ENCODE data around the gene CXorf65.

The CXorf65 gene

DNA sequence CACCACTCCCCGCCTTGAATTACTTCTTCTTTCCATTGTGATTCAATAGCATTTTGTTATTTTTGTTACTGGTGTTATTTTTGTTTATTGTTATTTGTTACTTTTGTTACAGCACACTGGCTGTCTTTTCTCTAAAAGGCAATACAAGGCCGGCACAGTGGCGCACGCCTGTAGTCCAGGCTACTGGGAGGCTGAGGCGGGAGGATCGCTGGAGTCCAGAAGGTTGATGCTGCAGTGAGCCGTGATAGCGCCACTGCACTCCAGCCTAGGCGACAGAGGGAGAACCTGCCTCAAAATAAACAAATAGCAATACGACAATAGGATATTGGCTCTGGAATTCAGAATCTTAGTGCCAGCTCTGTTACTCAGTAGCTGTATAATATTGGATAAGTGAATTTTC is 10.8 kb upstream of the CXorf65 start:
- Mint-ChIP-seq H3K4me1 (peaks cover 39% of the 10 kb centered on the region), H3K27me3 (no peaks in the 10 kb centered on the region), H3K36me3 (no peaks in the 10 kb centered on the region), H3K27ac (peak overlapping the region; percentile 76), H3K9me3 (no peaks in the 10 kb centered on the region), H3K4me3 (peak overlapping the region; percentile 33)

DNA sequence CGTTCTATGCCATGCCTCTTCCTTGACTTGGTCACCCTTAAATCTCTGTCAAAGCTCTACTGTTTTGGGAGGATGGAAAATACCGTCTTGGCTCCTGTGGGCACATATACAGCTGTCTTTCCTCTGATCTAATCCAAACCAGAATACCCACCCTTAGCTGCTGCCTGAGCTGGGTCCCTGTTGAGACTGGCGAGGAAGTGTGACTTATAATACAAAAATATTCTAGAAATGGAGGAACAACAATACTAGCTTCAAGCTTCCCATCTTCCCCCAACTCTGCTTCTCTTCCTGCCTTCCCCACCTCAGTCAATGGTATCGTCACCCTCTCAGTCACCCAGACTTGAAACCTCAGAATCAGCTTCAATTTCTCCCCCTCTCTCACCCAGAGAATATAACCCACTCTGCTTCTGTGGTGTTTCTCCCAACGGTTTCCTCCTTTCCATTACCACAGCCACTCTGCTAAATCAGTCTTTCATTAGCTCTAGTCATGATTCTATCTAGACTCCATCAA is 5.4 kb upstream of the CXorf65 start:
- peaks cover 17% of the 10 kb centered on the region for H3K36me3 Mint-ChIP-seq
- peak overlapping the region; percentile 96 for H3K27ac Mint-ChIP-seq
- no peaks in the 10 kb centered on the region for H3K27me3 Mint-ChIP-seq
- peaks cover 31% of the 10 kb centered on the region for H3K4me1 Mint-ChIP-seq
- peak overlapping the region; percentile 100 for H3K4me3 Mint-ChIP-seq
- H3K9me3 Mint-ChIP-seq: no peaks in the 10 kb centered on the region

DNA sequence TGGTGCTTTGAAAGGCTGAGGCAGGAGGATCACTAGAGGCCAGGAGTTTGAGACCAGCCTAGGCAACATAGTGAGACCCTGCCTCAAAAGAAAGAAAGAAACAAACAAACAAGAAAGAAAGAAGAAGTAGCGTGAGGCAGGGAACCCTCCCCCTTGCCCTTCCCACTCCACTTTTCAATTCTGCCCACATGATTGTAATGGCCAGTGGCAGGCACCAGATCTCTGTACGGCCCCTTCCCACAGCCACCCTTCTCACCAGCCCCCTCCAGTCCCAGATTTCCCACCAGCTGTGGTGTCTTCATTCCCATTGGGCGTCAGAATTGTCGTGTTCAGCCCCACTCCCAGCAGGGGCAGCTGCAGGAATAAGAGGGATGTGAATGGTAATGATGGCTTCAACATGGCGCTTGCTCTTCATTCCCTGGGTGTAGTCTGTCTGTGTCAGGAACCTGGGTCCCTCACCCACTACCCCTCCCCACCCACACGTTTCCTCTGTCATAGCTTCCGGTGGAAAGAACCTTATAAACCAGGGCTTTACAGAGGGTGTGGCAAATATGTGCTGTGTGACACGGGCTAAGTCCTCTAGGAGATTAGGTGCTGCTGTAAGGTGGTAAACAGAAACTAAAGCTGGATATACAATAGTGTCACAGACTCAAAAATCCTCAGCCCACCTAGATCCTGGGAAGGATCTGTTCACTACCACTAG is 4.8 kb upstream of the CXorf65 start, which contains the start of gene IL2RG:
Gene IL2RG (minus strand): TSS at position 437 of the 703 bp plus-strand sequence. CDS start 38 bp downstream, at position 399.
- H3K27ac Mint-ChIP-seq: peak within 1 kb of the TSS; percentile 96
- H3K4me3 Mint-ChIP-seq: peak within 1 kb of the TSS; percentile 100
- H3K36me3 Mint-ChIP-seq: peaks cover 21% of the 10 kb centered on the region
- no peaks in the 10 kb centered on the region for H3K27me3 Mint-ChIP-seq
- H3K4me1 Mint-ChIP-seq: peaks cover 35% of the 10 kb centered on the region
- no peaks in the 10 kb centered on the region for H3K9me3 Mint-ChIP-seq

GRCh38 chrX:71109051-71109450 is 2.5 kb upstream of the CXorf65 start:
- H3K27ac Mint-ChIP-seq: peak overlapping the region; percentile 72
- no peaks in the 10 kb centered on the region for H3K9me3 Mint-ChIP-seq
- H3K27me3 Mint-ChIP-seq: no peaks in the 10 kb centered on the region
- H3K4me1 Mint-ChIP-seq: peaks cover 48% of the 10 kb centered on the region
- H3K4me3 Mint-ChIP-seq: peak overlapping the region; percentile 100
- H3K36me3 Mint-ChIP-seq: peaks cover 26% of the 10 kb centered on the region

DNA sequence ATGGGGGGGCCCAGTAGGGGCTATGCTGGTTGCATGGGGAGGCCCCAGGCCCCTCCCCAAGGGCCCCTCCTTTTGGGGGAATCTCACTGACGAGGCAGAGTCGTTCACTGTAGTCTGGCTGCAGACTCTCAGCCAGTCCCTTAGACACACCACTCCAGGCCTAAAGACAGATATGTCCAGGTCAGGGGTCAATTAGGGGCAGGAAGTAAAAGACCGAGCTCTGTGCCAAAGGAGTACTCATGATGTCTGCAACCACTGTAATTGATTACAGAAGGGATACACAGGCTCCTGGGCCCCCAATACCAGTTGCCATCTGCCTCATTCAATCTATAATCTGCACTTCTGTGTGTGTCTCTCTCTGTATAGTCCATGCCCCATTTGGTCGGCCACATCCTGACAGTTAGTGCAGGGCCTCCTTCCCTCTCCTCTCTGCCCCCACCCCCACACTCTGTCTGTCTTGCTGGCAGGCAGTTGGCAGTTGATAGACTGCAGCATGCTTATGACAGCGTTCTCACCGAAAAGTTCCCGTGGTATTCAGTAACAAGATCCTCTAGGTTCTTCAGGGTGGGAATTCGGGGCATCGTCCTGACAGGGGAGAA is 1.3 kb upstream of the CXorf65 start:
- Mint-ChIP-seq H3K4me1 (peaks cover 56% of the 10 kb centered on the region), H3K27me3 (no peaks in the 10 kb centered on the region), H3K9me3 (no peaks in the 10 kb centered on the region), H3K36me3 (peaks cover 26% of the 10 kb centered on the region), H3K4me3 (peak overlapping the region; percentile 100), H3K27ac (peak overlapping the region; percentile 89)

DNA sequence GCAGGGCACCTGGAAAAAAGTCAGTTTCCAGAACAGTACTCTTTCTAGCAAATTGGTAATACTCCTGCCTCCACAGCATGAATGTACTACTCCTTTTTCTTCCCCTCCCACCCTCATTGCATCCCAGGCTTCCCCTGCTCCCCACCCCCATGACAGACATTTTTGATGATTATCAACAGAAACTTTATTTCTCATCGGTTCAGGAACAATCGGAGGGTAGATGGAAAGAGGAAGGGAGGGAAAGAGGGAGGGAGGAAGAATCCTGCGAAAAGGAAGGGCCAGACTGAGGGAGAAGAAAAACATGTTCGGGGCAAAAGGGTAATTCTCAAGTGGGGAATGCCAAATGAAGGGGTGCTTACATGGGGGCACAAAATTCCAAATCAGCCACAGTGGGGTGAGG is 705 bp upstream of the CXorf65 start:
- Mint-ChIP-seq H3K27me3 (no peaks in the 10 kb centered on the region), H3K4me3 (peak overlapping the region; percentile 100), H3K4me1 (peaks cover 56% of the 10 kb centered on the region), H3K9me3 (no peaks in the 10 kb centered on the region), H3K36me3 (peaks cover 26% of the 10 kb centered on the region), H3K27ac (peak overlapping the region; percentile 62)

DNA sequence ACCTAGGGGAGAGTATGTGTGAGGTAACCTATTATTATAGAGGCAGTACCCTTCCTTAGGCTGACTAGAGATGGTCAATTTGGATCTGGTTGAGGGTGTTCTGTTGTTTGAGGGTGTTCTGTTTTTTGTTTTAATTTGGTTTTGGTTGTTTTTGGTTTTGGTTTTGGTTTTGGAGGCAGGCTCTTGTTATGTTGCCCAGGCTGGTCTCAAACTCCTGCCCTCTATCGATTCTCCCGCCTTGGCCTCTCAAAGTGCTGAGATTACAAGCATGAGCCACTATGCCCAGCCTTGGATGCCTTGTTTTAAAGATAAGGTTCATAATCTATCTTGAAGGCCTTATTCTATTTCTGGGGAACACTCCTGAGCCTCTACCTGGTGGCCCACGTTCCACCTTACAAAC is 912 bp downstream of the CXorf65 start:
- peaks cover 23% of the 10 kb centered on the region for H3K36me3 Mint-ChIP-seq
- H3K4me1 Mint-ChIP-seq: peaks cover 69% of the 10 kb centered on the region
- no peaks in the 10 kb centered on the region for H3K9me3 Mint-ChIP-seq
- H3K4me3 Mint-ChIP-seq: peak overlapping the region; percentile 86
- peak overlapping the region; percentile 96 for H3K27ac Mint-ChIP-seq
- H3K27me3 Mint-ChIP-seq: no peaks in the 10 kb centered on the region

DNA sequence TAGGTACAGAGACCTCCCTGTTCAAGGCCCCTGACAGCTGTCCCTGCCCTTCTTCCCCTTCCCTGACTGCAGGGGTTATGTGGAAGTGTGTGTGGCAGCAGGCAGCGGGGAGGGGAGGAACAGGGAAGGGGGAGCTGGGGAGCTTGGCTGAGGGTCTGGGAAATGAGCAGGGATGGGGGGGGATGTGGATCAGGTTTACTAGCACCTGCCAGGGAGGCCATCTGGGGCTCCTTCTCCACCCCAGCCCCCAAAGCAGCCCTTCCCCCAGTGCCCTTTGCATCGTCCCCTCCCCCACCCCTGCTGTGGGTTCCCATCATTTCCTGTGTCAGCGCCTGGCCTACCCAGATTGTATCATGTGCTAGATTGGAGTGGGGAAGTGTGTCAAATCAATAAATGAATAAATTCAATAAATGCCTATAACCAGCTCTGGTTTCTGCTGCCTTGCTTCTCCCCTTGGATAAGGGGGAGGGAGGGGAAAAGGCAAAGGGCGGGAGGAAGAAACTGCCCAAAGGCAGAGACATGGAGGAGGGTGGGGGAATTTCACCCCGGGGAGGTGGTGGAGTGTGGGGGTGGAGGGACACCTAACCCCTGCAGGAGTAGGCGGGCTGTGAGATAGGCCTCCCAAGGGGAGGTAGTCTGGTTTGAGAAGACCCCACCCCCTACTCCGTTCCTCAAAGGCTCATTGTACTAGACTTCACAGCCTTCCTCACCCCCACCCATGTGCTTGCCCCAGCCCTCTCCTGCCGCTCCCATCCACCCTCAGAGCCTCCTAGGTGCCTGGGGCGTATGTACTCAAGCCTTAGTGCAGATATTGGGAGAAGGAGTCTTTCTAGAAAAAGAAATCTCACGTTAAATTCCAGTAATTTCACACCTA is 3.2 kb downstream of the CXorf65 start:
- peak overlapping the region; percentile 79 for H3K4me3 Mint-ChIP-seq
- H3K36me3 Mint-ChIP-seq: peaks cover 10% of the 10 kb centered on the region
- H3K27me3 Mint-ChIP-seq: no peaks in the 10 kb centered on the region
- H3K27ac Mint-ChIP-seq: peak overlapping the region; percentile 90
- no peaks in the 10 kb centered on the region for H3K9me3 Mint-ChIP-seq
- peaks cover 83% of the 10 kb centered on the region for H3K4me1 Mint-ChIP-seq

DNA sequence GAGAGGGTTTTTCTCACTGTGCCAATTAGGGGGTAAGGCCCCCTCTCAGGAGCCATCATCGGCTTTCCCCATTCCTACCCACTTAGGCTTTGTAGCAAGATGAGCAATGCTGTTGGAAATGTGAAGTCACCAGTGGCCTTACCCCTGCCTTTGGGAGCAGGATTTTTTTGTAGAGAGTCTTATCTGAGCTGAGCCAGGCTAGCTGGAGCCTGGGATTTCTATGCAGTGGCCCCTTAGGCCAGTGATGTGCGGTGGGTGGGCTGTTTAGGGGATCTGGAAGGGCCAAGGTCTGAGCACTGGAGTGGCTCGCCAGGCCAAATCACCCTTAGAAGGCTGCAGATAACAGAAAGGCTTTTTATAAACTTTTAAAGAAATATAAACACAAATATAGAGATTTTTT is 4.2 kb downstream of the CXorf65 start:
- Mint-ChIP-seq H3K36me3 (peaks cover 8% of the 10 kb centered on the region), H3K27ac (peak overlapping the region; percentile 79), H3K9me3 (no peaks in the 10 kb centered on the region), H3K4me3 (no peak overlapping the region), H3K4me1 (peaks cover 85% of the 10 kb centered on the region), H3K27me3 (no peaks in the 10 kb centered on the region)

GRCh38 chrX:71100581-71101505 is 5.7 kb downstream of the CXorf65 start:
- H3K36me3 Mint-ChIP-seq: peaks cover 2% of the 10 kb centered on the region
- H3K4me1 Mint-ChIP-seq: peaks cover 78% of the 10 kb centered on the region
- peak overlapping the region; percentile 42 for H3K4me3 Mint-ChIP-seq
- H3K27me3 Mint-ChIP-seq: no peaks in the 10 kb centered on the region
- H3K9me3 Mint-ChIP-seq: no peaks in the 10 kb centered on the region
- H3K27ac Mint-ChIP-seq: no peak overlapping the region

GRCh38 chrX:71099736-71100135 is 6.8 kb downstream of the CXorf65 start:
- no peak overlapping the region for H3K4me3 Mint-ChIP-seq
- peaks cover 76% of the 10 kb centered on the region for H3K4me1 Mint-ChIP-seq
- H3K9me3 Mint-ChIP-seq: no peaks in the 10 kb centered on the region
- H3K27ac Mint-ChIP-seq: no peak overlapping the region
- no peaks in the 10 kb centered on the region for H3K27me3 Mint-ChIP-seq
- H3K36me3 Mint-ChIP-seq: no peaks in the 10 kb centered on the region

DNA sequence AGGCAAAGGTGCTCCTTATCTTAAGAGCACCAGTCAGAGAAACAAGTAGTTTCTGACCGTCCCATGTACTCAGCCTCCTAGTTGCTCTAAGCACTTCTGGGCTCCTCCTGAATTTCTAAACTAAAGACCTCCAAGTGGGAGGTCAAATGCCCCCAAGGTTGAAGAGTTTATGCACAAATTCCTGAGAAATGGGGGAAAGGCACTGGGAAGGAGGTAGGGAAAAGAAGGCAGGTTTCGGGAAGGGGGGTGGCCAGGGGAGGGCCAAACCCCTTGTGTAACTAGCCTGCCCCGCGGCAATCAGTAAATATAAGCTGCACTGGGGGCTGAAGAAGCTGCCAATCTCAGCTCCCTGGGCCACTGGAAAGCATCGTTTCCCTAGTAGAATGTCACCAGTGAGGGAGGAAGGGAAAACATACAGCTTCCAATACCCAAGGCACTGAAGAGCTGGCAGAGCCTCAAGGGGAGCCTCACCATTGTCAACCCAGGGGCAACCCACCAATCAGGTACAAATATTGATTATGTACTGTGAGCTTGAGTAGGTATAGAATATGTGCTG is 7.5 kb downstream of the CXorf65 start:
- H3K27ac Mint-ChIP-seq: no peak overlapping the region
- peaks cover 69% of the 10 kb centered on the region for H3K4me1 Mint-ChIP-seq
- H3K9me3 Mint-ChIP-seq: no peaks in the 10 kb centered on the region
- H3K36me3 Mint-ChIP-seq: no peaks in the 10 kb centered on the region
- no peak overlapping the region for H3K4me3 Mint-ChIP-seq
- H3K27me3 Mint-ChIP-seq: no peaks in the 10 kb centered on the region

GRCh38 chrX:71098302-71098701 is 8.2 kb downstream of the CXorf65 start:
- no peaks in the 10 kb centered on the region for H3K36me3 Mint-ChIP-seq
- peak overlapping the region; percentile 65 for H3K27ac Mint-ChIP-seq
- H3K9me3 Mint-ChIP-seq: no peaks in the 10 kb centered on the region
- H3K27me3 Mint-ChIP-seq: no peaks in the 10 kb centered on the region
- peak overlapping the region; percentile 36 for H3K4me3 Mint-ChIP-seq
- peaks cover 62% of the 10 kb centered on the region for H3K4me1 Mint-ChIP-seq

DNA sequence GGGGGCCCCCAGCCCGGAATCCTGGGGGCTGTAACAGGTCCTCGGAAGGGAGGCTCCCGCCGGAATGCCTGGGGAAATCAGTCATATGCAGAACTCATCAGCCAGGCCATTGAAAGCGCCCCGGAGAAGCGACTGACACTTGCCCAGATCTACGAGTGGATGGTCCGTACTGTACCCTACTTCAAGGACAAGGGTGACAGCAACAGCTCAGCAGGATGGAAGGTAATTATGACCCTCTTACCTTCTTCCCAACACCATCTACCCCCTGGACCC is 9.8 kb downstream of the CXorf65 start:
- H3K27ac Mint-ChIP-seq: no peak overlapping the region
- H3K4me3 Mint-ChIP-seq: peak overlapping the region; percentile 93
- H3K4me1 Mint-ChIP-seq: peaks cover 46% of the 10 kb centered on the region
- H3K27me3 Mint-ChIP-seq: no peaks in the 10 kb centered on the region
- H3K36me3 Mint-ChIP-seq: no peaks in the 10 kb centered on the region
- no peaks in the 10 kb centered on the region for H3K9me3 Mint-ChIP-seq

Measured in activated naive CD4-positive, alpha-beta T cell treated with anti-CD3 and anti-CD28 coated beads, Interleukin-2, amount 50 U/mL, for 24 hours (primary cell).